Memory B cell (primary cell): ENCODE results near the gene VCL.
A peak's percentile ranks its signal among the peaks of the same experiment; 100 is the strongest.
"Not testable (repeated sequence)": the region's sequence is repeated elsewhere in the genome, so short reads cannot be mapped to it uniquely, and the experiment has no call there.

Experiments
- ATAC-seq: fragments of 150-1000 bp; cut with Tn5 transposase; 2 replicates; pipeline ENCODE4 v1.10.0; 2021; ENCODE audit warnings: low read depth, mild to moderate bottlenecking, moderate library complexity
- DNase-seq, 2 donors: peaks; one replicate each; pipeline ENCODE4 v3.0.0; 2022; ENCODE audit warnings: low spot score in 2 of 2
- H3K27ac Mint-ChIP-seq: one replicate; pipeline ENCODE4 v1.8.0; 2022; ENCODE audit warnings: mild to moderate bottlenecking, moderate library complexity, mixed read lengths
- H3K27me3 Mint-ChIP-seq: one replicate; pipeline ENCODE4 v1.8.0; 2022; ENCODE audit warnings: mixed read lengths
- H3K36me3 Mint-ChIP-seq: one replicate; pipeline ENCODE4 v1.8.0; 2022; ENCODE audit warnings: mild to moderate bottlenecking, mixed read lengths
- H3K4me1 Mint-ChIP-seq: one replicate; pipeline ENCODE4 v1.8.0; 2022; ENCODE audit warnings: mixed read lengths
- H3K4me3 Mint-ChIP-seq: one replicate; pipeline ENCODE4 v1.8.0; 2022; ENCODE audit warnings: mild to moderate bottlenecking, moderate library complexity, mixed read lengths
- H3K9me3 Mint-ChIP-seq: one replicate; pipeline ENCODE4 v1.8.0; 2022; ENCODE audit warnings: mixed read lengths

Gene VCL

GRCh38 chr10:73997787-73998622 is at the start of gene VCL:
TSS of gene VCL (plus strand) at chr10:73998116. CDS start at chr10:73998208, 92 bp downstream.
- peaks cover 37% of the 10 kb centered on the region for H3K4me1 Mint-ChIP-seq
- H3K36me3 Mint-ChIP-seq: peaks cover 8% of the 10 kb centered on the region
- peak; percentile 94 for DNase-seq
- no peaks in the 10 kb centered on the region for H3K9me3 Mint-ChIP-seq
- ATAC-seq: peak; percentile 96
- peak within 1 kb of the TSS; percentile 100 for H3K4me3 Mint-ChIP-seq
- peak within 1 kb of the TSS; percentile 94 for H3K27ac Mint-ChIP-seq
- no peaks in the 10 kb centered on the region for H3K27me3 Mint-ChIP-seq

- H3K4me1 Mint-ChIP-seq: no peaks in the 10 kb centered on the region
Measured at GRCh38 chr10:73948947-73949633, 48.8 kb upstream of the VCL start.

GRCh38 chr10:73950155-73950948 is 47.6 kb upstream of the VCL start:
- Mint-ChIP-seq H3K27me3 (no peaks in the 10 kb centered on the region), H3K27ac (no peak overlapping the region), H3K4me1 (peaks cover under 1% of the 10 kb centered on the region), H3K36me3 (no peaks in the 10 kb centered on the region), H3K9me3 (no peaks in the 10 kb centered on the region), H3K4me3 (no peak overlapping the region)
- ATAC-seq (no peak), DNase-seq (no peak)

More at GRCh38 chr10:73948947-73949633, 48.8 kb upstream of the VCL start:
- Mint-ChIP-seq H3K9me3 (no peaks in the 10 kb centered on the region), H3K27me3 (no peaks in the 10 kb centered on the region), H3K4me3 (no peak overlapping the region), H3K27ac (no peak overlapping the region), H3K36me3 (no peaks in the 10 kb centered on the region)
- DNase-seq (no peak), ATAC-seq (no peak)

- H3K27ac Mint-ChIP-seq: no peak overlapping the region
- DNase-seq (no peak), ATAC-seq (no peak)
- no peaks in the 10 kb centered on the region for H3K9me3 Mint-ChIP-seq
- peaks cover 16% of the 10 kb centered on the region for H3K4me1 Mint-ChIP-seq
- no peaks in the 10 kb centered on the region for H3K27me3 Mint-ChIP-seq
- H3K36me3 Mint-ChIP-seq: no peaks in the 10 kb centered on the region
- no peak overlapping the region for H3K4me3 Mint-ChIP-seq
Measured at GRCh38 chr10:73953665-73954064, 44.3 kb upstream of the VCL start.

GRCh38 chr10:73954737-73955136 is 43.2 kb upstream of the VCL start:
- no peak overlapping the region for H3K27ac Mint-ChIP-seq
- no peaks in the 10 kb centered on the region for H3K36me3 Mint-ChIP-seq
- no peaks in the 10 kb centered on the region for H3K9me3 Mint-ChIP-seq
- H3K4me1 Mint-ChIP-seq: peaks cover 24% of the 10 kb centered on the region
- ATAC-seq (no peak), DNase-seq (no peak)
- no peaks in the 10 kb centered on the region for H3K27me3 Mint-ChIP-seq
- no peak overlapping the region for H3K4me3 Mint-ChIP-seq

- Mint-ChIP-seq H3K4me1 (peaks cover 34% of the 10 kb centered on the region), H3K27ac (peak overlapping the region; percentile 90), H3K27me3 (no peaks in the 10 kb centered on the region), H3K9me3 (no peaks in the 10 kb centered on the region), H3K4me3 (peak overlapping the region; percentile 59), H3K36me3 (no peaks in the 10 kb centered on the region)
- DNase-seq (no peak), ATAC-seq (no peak)
Measured at GRCh38 chr10:73955719-73956118, 42.2 kb upstream of the VCL start.

GRCh38 chr10:73956476-73957359 is 41.2 kb upstream of the VCL start:
- Mint-ChIP-seq H3K27ac (peak overlapping the region; percentile 95), H3K9me3 (no peaks in the 10 kb centered on the region), H3K4me3 (peak overlapping the region; percentile 80), H3K36me3 (no peaks in the 10 kb centered on the region), H3K4me1 (peaks cover 38% of the 10 kb centered on the region), H3K27me3 (no peaks in the 10 kb centered on the region)
- ATAC-seq: peak; percentile 69
- DNase-seq: peak; percentile 33 to 53

GRCh38 chr10:73959484-73960243 is 38.3 kb upstream of the VCL start:
- H3K9me3 Mint-ChIP-seq: no peaks in the 10 kb centered on the region
- H3K36me3 Mint-ChIP-seq: no peaks in the 10 kb centered on the region
- H3K4me1 Mint-ChIP-seq: peaks cover 38% of the 10 kb centered on the region
- no peaks in the 10 kb centered on the region for H3K27me3 Mint-ChIP-seq
- ATAC-seq (no peak), DNase-seq (no peak)
- peak overlapping the region; percentile 95 for H3K27ac Mint-ChIP-seq
- H3K4me3 Mint-ChIP-seq: no peak overlapping the region

GRCh38 chr10:73962386-73962785 is 35.5 kb upstream of the VCL start:
- H3K36me3 Mint-ChIP-seq: no peaks in the 10 kb centered on the region
- no peaks in the 10 kb centered on the region for H3K27me3 Mint-ChIP-seq
- H3K9me3 Mint-ChIP-seq: no peaks in the 10 kb centered on the region
- no peak for ATAC-seq
- H3K4me3 Mint-ChIP-seq: no peak overlapping the region
- DNase-seq: no peak
- H3K4me1 Mint-ChIP-seq: peaks cover 25% of the 10 kb centered on the region
- H3K27ac Mint-ChIP-seq: no peak overlapping the region

GRCh38 chr10:73963533-73963932 is 34.4 kb upstream of the VCL start:
- not testable (repeated sequence) for H3K36me3 Mint-ChIP-seq, H3K27ac Mint-ChIP-seq, H3K9me3 Mint-ChIP-seq, H3K27me3 Mint-ChIP-seq, ATAC-seq, DNase-seq, H3K4me3 Mint-ChIP-seq
- H3K4me1 Mint-ChIP-seq: peaks cover 23% of the 10 kb centered on the region

GRCh38 chr10:73964743-73965142 is 33.2 kb upstream of the VCL start:
- no peak for ATAC-seq
- no peaks in the 10 kb centered on the region for H3K36me3 Mint-ChIP-seq
- H3K4me3 Mint-ChIP-seq: no peak overlapping the region
- H3K9me3 Mint-ChIP-seq: no peaks in the 10 kb centered on the region
- no peak for DNase-seq
- no peaks in the 10 kb centered on the region for H3K27me3 Mint-ChIP-seq
- no peak overlapping the region for H3K27ac Mint-ChIP-seq
- peaks cover 13% of the 10 kb centered on the region for H3K4me1 Mint-ChIP-seq

GRCh38 chr10:73965267-73965889 is 32.5 kb upstream of the VCL start:
- H3K27ac Mint-ChIP-seq, H3K4me3 Mint-ChIP-seq, H3K9me3 Mint-ChIP-seq, H3K36me3 Mint-ChIP-seq, H3K27me3 Mint-ChIP-seq, H3K4me1 Mint-ChIP-seq, ATAC-seq, DNase-seq: not testable (repeated sequence)
